ENCODE data around the gene BOD1.

The BOD1 gene

GRCh38 chr5:173573126-173573960 lies 43.1 kb downstream of the BOD1 start:
- H3K4me1 ChIP-seq (ENCODE audit: control extremely low read depth in 1 of 4, control insufficient read depth in 4 of 4, insufficient read depth in 4 of 4, low read length in 3 of 4): peaks cover 0 to 3% (median 0%) of the 10 kb centered on the region in 4 experiments
- peaks cover 0 to 14% (median 12%) of the 10 kb centered on the region in 5 experiments for H3K27me3 ChIP-seq (replicated peaks in 2 of 5; ENCODE audit: control insufficient read depth in 4 of 5, insufficient read depth in 5 of 5, low read length in 4 of 5)
- CTCF ChIA-PET: interaction anchor here (0.6 to 1.8 kb wide), 6 partner anchors 9 to 608 kb away, joined by 3 to 8 read pairs (median 3); no protein-coding TSS in a partner anchor
- POLR2A ChIA-PET: no interaction called here
- peaks cover 0 to 7% (median under 1%) of the 10 kb centered on the region in 5 experiments for H3K9me3 ChIP-seq (ENCODE audit: control extremely low read depth in 1 of 5, control insufficient read depth in 4 of 5, insufficient read depth in 2 of 5, low read depth in 1 of 5, low read length in 4 of 5)
- no peak overlapping the region for H3K27ac ChIP-seq (ENCODE audit: insufficient read depth in 1 of 2, low read depth in 1 of 2, low read length in 2 of 2, poor library complexity in 1 of 2, severe bottlenecking in 2 of 2)
- peak overlapping the region in 2 of 7 experiments; percentile 24 to 36 for H3K4me3 ChIP-seq (ENCODE audit: control insufficient read depth in 1 of 7, extremely low read depth in 1 of 7, insufficient read depth in 4 of 7, low read depth in 2 of 7, low read length in 6 of 7)
- H3K36me3 ChIP-seq (ENCODE audit: control insufficient read depth in 4 of 4, insufficient read depth in 4 of 4, low read length in 3 of 4): no peaks in the 10 kb centered on the region
- WGBS (ENCODE audit: insufficient coverage): 47% methylated on average over 16 of the region's 35 CpGs
- DNase-seq: peak; percentile 30 to 53 (median 49)

GRCh38 chr5:173572431-173573125 lies 43.9 kb downstream of the BOD1 start:
- peak overlapping the region in 2 of 7 experiments; percentile 24 to 36 for H3K4me3 ChIP-seq (ENCODE audit: control insufficient read depth in 1 of 7, extremely low read depth in 1 of 7, insufficient read depth in 4 of 7, low read depth in 2 of 7, low read length in 6 of 7)
- POLR2A ChIA-PET: no interaction called here
- H3K27ac ChIP-seq (ENCODE audit: insufficient read depth in 1 of 2, low read depth in 1 of 2, low read length in 2 of 2, poor library complexity in 1 of 2, severe bottlenecking in 2 of 2): no peak overlapping the region
- H3K9me3 ChIP-seq (ENCODE audit: control extremely low read depth in 1 of 5, control insufficient read depth in 4 of 5, insufficient read depth in 2 of 5, low read depth in 1 of 5, low read length in 4 of 5): peaks cover 0 to 6% (median 3%) of the 10 kb centered on the region in 5 experiments
- CTCF ChIA-PET: interaction anchor here (0.9 to 1.8 kb wide), 6 partner anchors 10 to 609 kb away, joined by 3 to 8 read pairs (median 3); no protein-coding TSS in a partner anchor
- DNase-seq: peak in 1 of 3 donors; percentile 4
- no peaks in the 10 kb centered on the region for H3K36me3 ChIP-seq (ENCODE audit: control insufficient read depth in 4 of 4, insufficient read depth in 4 of 4, low read length in 3 of 4)
- WGBS (ENCODE audit: insufficient coverage): 6% methylated on average over 3 of the region's 6 CpGs
- peaks cover 0 to 3% (median 0%) of the 10 kb centered on the region in 4 experiments for H3K4me1 ChIP-seq (ENCODE audit: control extremely low read depth in 1 of 4, control insufficient read depth in 4 of 4, insufficient read depth in 4 of 4, low read length in 3 of 4)
- peaks cover 0 to 14% (median 12%) of the 10 kb centered on the region in 5 experiments for H3K27me3 ChIP-seq (replicated peaks in 2 of 5; ENCODE audit: control insufficient read depth in 4 of 5, insufficient read depth in 5 of 5, low read length in 4 of 5)

GRCh38 chr5:173570321-173571090 lies 45.9 kb downstream of the BOD1 start:
- POLR2A ChIA-PET: no interaction called here
- CTCF ChIA-PET: no interaction called here
- no peak for DNase-seq
- Histone ChIP-seq H3K4me3 (ENCODE audit: control insufficient read depth in 1 of 7, extremely low read depth in 1 of 7, insufficient read depth in 4 of 7, low read depth in 2 of 7, low read length in 6 of 7) (no peak overlapping the region), H3K27ac (ENCODE audit: insufficient read depth in 1 of 2, low read depth in 1 of 2, low read length in 2 of 2, poor library complexity in 1 of 2, severe bottlenecking in 2 of 2) (no peak overlapping the region), H3K36me3 (ENCODE audit: control insufficient read depth in 4 of 4, insufficient read depth in 4 of 4, low read length in 3 of 4) (no peaks in the 10 kb centered on the region), H3K27me3 (replicated peaks in 2 of 5; ENCODE audit: control insufficient read depth in 4 of 5, insufficient read depth in 5 of 5, low read length in 4 of 5) (peaks cover 0 to 14% (median 12%) of the 10 kb centered on the region in 5 experiments), H3K9me3 (ENCODE audit: control extremely low read depth in 1 of 5, control insufficient read depth in 4 of 5, insufficient read depth in 2 of 5, low read depth in 1 of 5, low read length in 4 of 5) (peaks cover 0 to 6% (median 3%) of the 10 kb centered on the region in 5 experiments), H3K4me1 (ENCODE audit: control extremely low read depth in 1 of 4, control insufficient read depth in 4 of 4, insufficient read depth in 4 of 4, low read length in 3 of 4) (peaks cover 0 to 3% (median 0%) of the 10 kb centered on the region in 4 experiments)
- 96% methylated on average over 22 of the region's 22 CpGs for WGBS (ENCODE audit: insufficient coverage)

- H3K27me3 ChIP-seq (replicated peaks in 2 of 5; ENCODE audit: control insufficient read depth in 4 of 5, insufficient read depth in 5 of 5, low read length in 4 of 5): peaks cover 0 to 16% (median 9%) of the 10 kb centered on the region in 5 experiments
- POLR2A ChIA-PET: no interaction called here
- CTCF ChIA-PET: no interaction called here
- H3K36me3 ChIP-seq (ENCODE audit: control insufficient read depth in 4 of 4, insufficient read depth in 4 of 4, low read length in 3 of 4): no peaks in the 10 kb centered on the region
- no peak for DNase-seq
- H3K4me1 ChIP-seq (ENCODE audit: control extremely low read depth in 1 of 4, control insufficient read depth in 4 of 4, insufficient read depth in 4 of 4, low read length in 3 of 4): peaks cover 0 to 3% (median 0%) of the 10 kb centered on the region in 4 experiments
- H3K4me3 ChIP-seq (ENCODE audit: control insufficient read depth in 1 of 7, extremely low read depth in 1 of 7, insufficient read depth in 4 of 7, low read depth in 2 of 7, low read length in 6 of 7): no peak overlapping the region
- peaks cover 0 to 6% (median 3%) of the 10 kb centered on the region in 5 experiments for H3K9me3 ChIP-seq (ENCODE audit: control extremely low read depth in 1 of 5, control insufficient read depth in 4 of 5, insufficient read depth in 2 of 5, low read depth in 1 of 5, low read length in 4 of 5)
- no peak overlapping the region for H3K27ac ChIP-seq (ENCODE audit: insufficient read depth in 1 of 2, low read depth in 1 of 2, low read length in 2 of 2, poor library complexity in 1 of 2, severe bottlenecking in 2 of 2)
- 100% methylated on average over 2 of the region's 4 CpGs for WGBS (ENCODE audit: insufficient coverage)
These were observed 47.7 kb downstream of the BOD1 start for GRCh38 chr5:173568703-173569102.

GRCh38 chr5:173568128-173568527 lies 48.3 kb downstream of the BOD1 start:
- no CpG with 5 or more reads among the region's 1 CpG for WGBS (ENCODE audit: insufficient coverage)
- DNase-seq: no peak
- POLR2A ChIA-PET: no interaction called here
- peaks cover 0 to 8% (median 3%) of the 10 kb centered on the region in 5 experiments for H3K9me3 ChIP-seq (ENCODE audit: control extremely low read depth in 1 of 5, control insufficient read depth in 4 of 5, insufficient read depth in 2 of 5, low read depth in 1 of 5, low read length in 4 of 5)
- no peak overlapping the region for H3K4me3 ChIP-seq (ENCODE audit: control insufficient read depth in 1 of 7, extremely low read depth in 1 of 7, insufficient read depth in 4 of 7, low read depth in 2 of 7, low read length in 6 of 7)
- H3K27me3 ChIP-seq (replicated peaks in 2 of 5; ENCODE audit: control insufficient read depth in 4 of 5, insufficient read depth in 5 of 5, low read length in 4 of 5): peaks cover 0 to 14% (median 9%) of the 10 kb centered on the region in 5 experiments
- H3K4me1 ChIP-seq (ENCODE audit: control extremely low read depth in 1 of 4, control insufficient read depth in 4 of 4, insufficient read depth in 4 of 4, low read length in 3 of 4): peaks cover 0 to 3% (median 0%) of the 10 kb centered on the region in 4 experiments
- CTCF ChIA-PET: no interaction called here
- no peak overlapping the region for H3K27ac ChIP-seq (ENCODE audit: insufficient read depth in 1 of 2, low read depth in 1 of 2, low read length in 2 of 2, poor library complexity in 1 of 2, severe bottlenecking in 2 of 2)
- H3K36me3 ChIP-seq (ENCODE audit: control insufficient read depth in 4 of 4, insufficient read depth in 4 of 4, low read length in 3 of 4): no peaks in the 10 kb centered on the region

GRCh38 chr5:173567548-173567947 lies 48.9 kb downstream of the BOD1 start:
- no peak overlapping the region for H3K27ac ChIP-seq (ENCODE audit: insufficient read depth in 1 of 2, low read depth in 1 of 2, low read length in 2 of 2, poor library complexity in 1 of 2, severe bottlenecking in 2 of 2)
- H3K9me3 ChIP-seq (ENCODE audit: control extremely low read depth in 1 of 5, control insufficient read depth in 4 of 5, insufficient read depth in 2 of 5, low read depth in 1 of 5, low read length in 4 of 5): peaks cover 0 to 8% (median 3%) of the 10 kb centered on the region in 5 experiments
- H3K27me3 ChIP-seq (replicated peaks in 2 of 5; ENCODE audit: control insufficient read depth in 4 of 5, insufficient read depth in 5 of 5, low read length in 4 of 5): peaks cover 0 to 9% (median 7%) of the 10 kb centered on the region in 5 experiments
- H3K4me1 ChIP-seq (ENCODE audit: control extremely low read depth in 1 of 4, control insufficient read depth in 4 of 4, insufficient read depth in 4 of 4, low read length in 3 of 4): no peaks in the 10 kb centered on the region
- CTCF ChIA-PET: no interaction called here
- H3K36me3 ChIP-seq (ENCODE audit: control insufficient read depth in 4 of 4, insufficient read depth in 4 of 4, low read length in 3 of 4): no peaks in the 10 kb centered on the region
- POLR2A ChIA-PET: no interaction called here
- no peak overlapping the region for H3K4me3 ChIP-seq (ENCODE audit: control insufficient read depth in 1 of 7, extremely low read depth in 1 of 7, insufficient read depth in 4 of 7, low read depth in 2 of 7, low read length in 6 of 7)
- no peak for DNase-seq
- WGBS (ENCODE audit: insufficient coverage): 90% methylated on average over 2 of the region's 7 CpGs
